ENCODE results near the gene PSMD1.

The PSMD1 gene

GRCh38 chr2:231213931-231214642, 157.4 kb downstream of the PSMD1 start:
- DNase-seq, result no peak

DNA sequence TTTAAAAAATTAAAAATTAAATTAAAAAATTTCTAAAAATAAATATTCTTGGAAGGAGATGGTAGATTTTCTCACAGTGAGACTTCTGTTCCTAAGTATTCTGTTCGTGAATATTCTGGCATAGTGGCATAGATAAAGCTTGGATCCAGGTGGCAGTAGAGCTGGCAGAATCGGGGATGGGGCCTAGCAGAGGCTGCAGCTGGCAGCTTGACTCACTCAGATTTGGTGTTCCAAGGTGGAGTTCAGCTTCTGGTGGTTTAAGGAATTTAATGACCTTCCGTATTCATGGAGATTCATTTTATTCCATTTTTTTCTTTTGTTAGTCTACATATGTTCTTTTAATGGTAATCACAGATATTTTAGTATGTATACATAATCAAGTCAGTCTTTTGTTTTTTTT, 161.7 kb downstream of the PSMD1 start:
- no peak for DNase-seq

DNA sequence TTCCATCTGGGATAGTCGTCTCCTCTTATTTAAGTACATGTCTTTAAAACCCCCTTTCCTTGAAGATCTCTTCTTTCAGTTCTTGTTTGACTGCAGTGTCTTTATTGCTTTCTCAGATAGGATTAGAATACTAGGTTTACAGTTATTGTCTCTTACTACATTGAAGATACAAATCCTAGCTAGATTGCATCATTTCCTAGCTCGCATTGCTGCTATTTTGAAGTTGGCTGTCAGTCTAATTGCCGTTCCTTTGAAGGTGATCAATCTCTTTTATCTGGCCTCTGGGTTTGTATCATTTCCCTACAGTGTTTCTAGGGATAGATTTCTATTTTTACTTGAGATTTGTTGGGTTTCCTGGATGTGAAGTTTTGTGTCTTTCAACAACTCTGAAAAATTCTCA, 162.6 kb downstream of the PSMD1 start:
- no peak for DNase-seq

- no peak for DNase-seq
These were observed 165.1 kb downstream of the PSMD1 start for GRCh38 chr2:231221761-231222160.

Data from fibroblast of upper back skin (primary cell).